Activated CD4-positive, alpha-beta T cell treated with anti-CD3 and anti-CD28 coated beads, Interleukin-2, amount 10 ng/mL, durations not matched to agents 7 days and 5 days (primary cell): ENCODE measurements around the gene CRELD2. TPM values are rescaled to one million over a fixed set of nuclear protein-coding genes. Genes with fewer than 3 reads are reported as not detected.
A peak's percentile ranks its signal among the peaks of the same experiment; 100 is the strongest.

Experiments
- CTCF ChIA-PET: fragments of 350-600 bp; sonication (Branson Sonifier 250); formaldehyde crosslinking; loops from one replicate; lab custom pipeline; 2021; ENCODE audit warnings: antibody characterized with exemption; lab: Charles Lee
- POLR2A ChIA-PET: fragments of 350-600 bp; sonication (Branson Sonifier 250); formaldehyde crosslinking; loops from one replicate; lab custom pipeline; 2021; ENCODE audit warnings: antibody characterized with exemption; lab: Charles Lee
- DNase-seq: peaks from one replicate; pipeline ENCODE4 v3.0.0-alpha.2; 2020
- H3K27ac Mint-ChIP-seq: one replicate; pipeline ENCODE4 v1.8.0; 2021; ENCODE audit warnings: mild to moderate bottlenecking, moderate library complexity, mixed read lengths
- H3K27me3 Mint-ChIP-seq: one replicate; pipeline ENCODE4 v1.8.0; 2021; ENCODE audit warnings: mixed read lengths
- H3K36me3 Mint-ChIP-seq: one replicate; pipeline ENCODE4 v1.8.0; 2021; ENCODE audit warnings: low read depth, mixed read lengths
- H3K4me1 Mint-ChIP-seq: one replicate; pipeline ENCODE4 v1.8.0; 2021; ENCODE audit warnings: mixed read lengths
- H3K4me3 Mint-ChIP-seq: one replicate; pipeline ENCODE4 v1.8.0; 2021; ENCODE audit warnings: mild to moderate bottlenecking, moderate library complexity, mixed read lengths
- H3K9me3 Mint-ChIP-seq: one replicate; pipeline ENCODE4 v1.8.0; 2021; ENCODE audit warnings: mixed read lengths
- total RNA-seq, 2 experiments: library from RNA; stranded (reverse); gene quantifications; one replicate each; pipeline ENCODE4 v1.2.3, GENCODE V29; 2021

CRELD2 gene
- total RNA-seq, 2 experiments from 2014 or later = 42.4 to 47.9 TPM

- H3K27me3 Mint-ChIP-seq = no peaks in the 10 kb centered on the region
- ChIA-PET POLR2A (interaction anchor here (1.3 kb wide), 1 partner anchor 25 kb away, joined by 5 read pairs; no protein-coding TSS in a partner anchor), CTCF (interaction anchor here (1.0 to 1.8 kb wide), 2 partner anchors 124 to 229 kb away, joined by 3 to 4 read pairs; no protein-coding TSS in a partner anchor)
- peak overlapping the region; percentile 88 for H3K27ac Mint-ChIP-seq
- DNase-seq = no peak
- H3K9me3 Mint-ChIP-seq = no peaks in the 10 kb centered on the region
- peak overlapping the region; percentile 90 for H3K4me3 Mint-ChIP-seq
- H3K4me1 Mint-ChIP-seq = peaks cover 24% of the 10 kb centered on the region
- peaks cover 22% of the 10 kb centered on the region for H3K36me3 Mint-ChIP-seq
These were observed 43.2 kb downstream of the CRELD2 start for GRCh38 chr22:49961601-49962011.

- DNase-seq = peak; percentile 65
- Mint-ChIP-seq H3K9me3 (no peaks in the 10 kb centered on the region), H3K36me3 (peaks cover 22% of the 10 kb centered on the region), H3K4me1 (peaks cover 24% of the 10 kb centered on the region), H3K27ac (peak overlapping the region; percentile 88), H3K4me3 (peak overlapping the region; percentile 90), H3K27me3 (no peaks in the 10 kb centered on the region)
- ChIA-PET CTCF (interaction anchor here (0.5 to 1.8 kb wide), 5 partner anchors 26 to 228 kb away, joined by 3 to 4 read pairs (median 3); no protein-coding TSS in a partner anchor), POLR2A (interaction anchor here (1.3 kb wide), 1 partner anchor 26 kb away, joined by 5 read pairs; no protein-coding TSS in a partner anchor)
These were observed 43.7 kb downstream of the CRELD2 start for GRCh38 chr22:49962012-49962750.

- Mint-ChIP-seq H3K36me3 (peaks cover 22% of the 10 kb centered on the region), H3K27ac (peak overlapping the region; percentile 76), H3K27me3 (no peaks in the 10 kb centered on the region), H3K4me3 (peak overlapping the region; percentile 65), H3K4me1 (peaks cover 29% of the 10 kb centered on the region), H3K9me3 (no peaks in the 10 kb centered on the region)
- POLR2A ChIA-PET = interaction anchor here (0.6 to 1.3 kb wide), 2 partner anchors 27 to 73 kb away, joined by 3 to 5 read pairs; no protein-coding TSS in a partner anchor
- CTCF ChIA-PET = interaction anchor here (0.5 to 1.8 kb wide), 4 partner anchors 27 to 228 kb away, joined by 3 to 4 read pairs (median 3); no protein-coding TSS in a partner anchor
- no peak for DNase-seq
These were observed 44.6 kb downstream of the CRELD2 start for GRCh38 chr22:49962751-49963646.

- H3K9me3 Mint-ChIP-seq = no peaks in the 10 kb centered on the region
- no peaks in the 10 kb centered on the region for H3K27me3 Mint-ChIP-seq
- ChIA-PET CTCF (no interaction called here), POLR2A (no interaction called here)
- H3K27ac Mint-ChIP-seq = peak overlapping the region; percentile 70
- H3K4me3 Mint-ChIP-seq = peak overlapping the region; percentile 65
- peaks cover 22% of the 10 kb centered on the region for H3K36me3 Mint-ChIP-seq
- peaks cover 29% of the 10 kb centered on the region for H3K4me1 Mint-ChIP-seq
- no peak for DNase-seq
These were observed 45.2 kb downstream of the CRELD2 start for GRCh38 chr22:49963647-49964026.

GRCh38 chr22:49964136-49965090 lies 46.0 kb downstream of the CRELD2 start:
- POLR2A ChIA-PET = no interaction called here
- CTCF ChIA-PET = no interaction called here
- Mint-ChIP-seq H3K27me3 (no peaks in the 10 kb centered on the region), H3K4me3 (peak overlapping the region; percentile 65), H3K36me3 (peaks cover 22% of the 10 kb centered on the region), H3K9me3 (no peaks in the 10 kb centered on the region), H3K27ac (peak overlapping the region; percentile 70), H3K4me1 (peaks cover 23% of the 10 kb centered on the region)
- no peak for DNase-seq

GRCh38 chr22:49965091-49966040 lies 46.9 kb downstream of the CRELD2 start:
- no peak for DNase-seq
- Mint-ChIP-seq H3K9me3 (no peaks in the 10 kb centered on the region), H3K4me1 (peaks cover 25% of the 10 kb centered on the region), H3K4me3 (no peak overlapping the region), H3K27ac (no peak overlapping the region), H3K36me3 (peaks cover 22% of the 10 kb centered on the region), H3K27me3 (no peaks in the 10 kb centered on the region)
- ChIA-PET CTCF (no interaction called here), POLR2A (no interaction called here)

- ChIA-PET CTCF (interaction anchor here (1.4 kb wide), 1 partner anchor 33 kb away, joined by 4 read pairs; no protein-coding TSS in a partner anchor), POLR2A (no interaction called here)
- peak overlapping the region; percentile 36 for H3K27ac Mint-ChIP-seq
- H3K4me1 Mint-ChIP-seq = peaks cover 33% of the 10 kb centered on the region
- peaks cover 22% of the 10 kb centered on the region for H3K36me3 Mint-ChIP-seq
- no peaks in the 10 kb centered on the region for H3K9me3 Mint-ChIP-seq
- no peak for DNase-seq
- no peak overlapping the region for H3K4me3 Mint-ChIP-seq
- no peaks in the 10 kb centered on the region for H3K27me3 Mint-ChIP-seq
These were observed 47.8 kb downstream of the CRELD2 start for GRCh38 chr22:49966041-49966773.

GRCh38 chr22:49966774-49967705 lies 48.6 kb downstream of the CRELD2 start:
- Mint-ChIP-seq H3K36me3 (peaks cover 17% of the 10 kb centered on the region), H3K9me3 (no peaks in the 10 kb centered on the region), H3K4me3 (no peak overlapping the region), H3K27ac (no peak overlapping the region), H3K4me1 (peaks cover 33% of the 10 kb centered on the region), H3K27me3 (no peaks in the 10 kb centered on the region)
- no peak for DNase-seq
- CTCF ChIA-PET = interaction anchor here (0.7 to 1.5 kb wide), 6 partner anchors 16 to 111 kb away, joined by 3 to 5 read pairs (median 4); no protein-coding TSS in a partner anchor
- POLR2A ChIA-PET = no interaction called here

- CTCF ChIA-PET = interaction anchor here (0.8 to 1.5 kb wide), 5 partner anchors 15 to 112 kb away, joined by 3 to 5 read pairs (median 3); no protein-coding TSS in a partner anchor
- Mint-ChIP-seq H3K9me3 (no peaks in the 10 kb centered on the region), H3K4me1 (peaks cover 31% of the 10 kb centered on the region), H3K27me3 (no peaks in the 10 kb centered on the region), H3K36me3 (peaks cover 17% of the 10 kb centered on the region), H3K4me3 (no peak overlapping the region), H3K27ac (no peak overlapping the region)
- no peak for DNase-seq
- POLR2A ChIA-PET = no interaction called here
These were observed 49.3 kb downstream of the CRELD2 start for GRCh38 chr22:49967706-49968208.
